Loucy (cell line): ENCODE results near the gene NSMCE3.

ENCODE experiments used
- H2AFZ ChIP-seq: fragments of 200-600 bp; sonication (generic); 2 replicates; pipeline ENCODE4 v1.6.0; 2016; ENCODE audit warnings: antibody characterized with exemption, mild to moderate bottlenecking, low read length, moderate library complexity
- H3F3A ChIP-seq: fragments of 200-600 bp; 2 replicates; pipeline ENCODE4 v1.6.0; 2016; ENCODE audit warnings: antibody characterized with exemption, low read depth, mild to moderate bottlenecking
- H3K27me3 ChIP-seq: fragments of 200-600 bp; sonication (generic); 2 replicates; pipeline ENCODE4 v1.6.1; 2014; ENCODE audit warnings: low read length, mild to moderate bottlenecking; ENCODE audit not compliant: insufficient read depth, poor library complexity, severe bottlenecking
- H3K36me3 ChIP-seq: fragments of 200-600 bp; sonication (generic); 2 replicates; pipeline ENCODE4 v1.6.1; 2016; ENCODE audit warnings: low read length; ENCODE audit not compliant: insufficient read depth
- H3K4me1 ChIP-seq: fragments of 200-600 bp; sonication (generic); 2 replicates; pipeline ENCODE4 v1.5.1; 2014; ENCODE audit warnings: low read length, mild to moderate bottlenecking; ENCODE audit not compliant: insufficient read depth, poor library complexity, severe bottlenecking
- H3K4me2 ChIP-seq: fragments of 200-600 bp; sonication (generic); 2 replicates; pipeline ENCODE4 v1.6.0; 2014; ENCODE audit warnings: antibody characterized with exemption, low read length, low read depth, mild to moderate bottlenecking; ENCODE audit not compliant: poor library complexity, severe bottlenecking
- H3K4me3 ChIP-seq: fragments of 200-600 bp; sonication (generic); 2 replicates; pipeline ENCODE4 v1.5.1; 2014; ENCODE audit warnings: low read length, mild to moderate bottlenecking, mixed read lengths; ENCODE audit not compliant: poor library complexity, severe bottlenecking
- H3K79me2 ChIP-seq: fragments of 200-600 bp; sonication (generic); 2 replicates; pipeline ENCODE4 v1.6.1; 2014; ENCODE audit warnings: low read length; ENCODE audit not compliant: insufficient read depth
- H3K9ac ChIP-seq: fragments of 200-600 bp; sonication (generic); 2 replicates; pipeline ENCODE4 v1.6.0; 2014; ENCODE audit warnings: mild to moderate bottlenecking, low read depth, low read length, moderate library complexity; ENCODE audit not compliant: poor library complexity, severe bottlenecking
- H3K9me2 ChIP-seq: fragments of 200-600 bp; sonication (generic); replicated peaks from 2 replicates; pipeline ENCODE4 v1.6.1; 2016; ENCODE audit warnings: low read depth, low read length, mixed read lengths
- H3K9me3 ChIP-seq: fragments of 200-600 bp; sonication (generic); 2 replicates; pipeline ENCODE4 v1.6.1; 2014; ENCODE audit warnings: mild to moderate bottlenecking, antibody characterized with exemption, low read length, low read depth; ENCODE audit not compliant: insufficient read depth
- H4K20me1 ChIP-seq: fragments of 200-600 bp; sonication (generic); 2 replicates; pipeline ENCODE4 v1.6.0; 2014; ENCODE audit warnings: antibody characterized with exemption, low read length, mild to moderate bottlenecking; ENCODE audit not compliant: insufficient read depth, poor library complexity, severe bottlenecking
- CTCF ChIP-seq: fragments of 200-600 bp; sonication (generic); conservative IDR thresholded peaks from 2 replicates; pipeline ENCODE4 v1.5.1; 2014; ENCODE audit warnings: mild to moderate bottlenecking, antibody characterized with exemption, low read length
- EZH2phosphoT487 ChIP-seq: fragments of 200-600 bp; IDR thresholded peaks from 2 replicates; pipeline ENCODE4 v1.6.1; 2018; ENCODE audit warnings: antibody characterized with exemption, mild to moderate bottlenecking, moderate library complexity, borderline replicate concordance

NSMCE3 gene

GRCh38 chr15:29311696-29312095 is 42.1 kb upstream of the NSMCE3 start:
- no peaks in the 10 kb centered on the region for H3K36me3 ChIP-seq
- H3K9me3 ChIP-seq, result no peaks in the 10 kb centered on the region
- H3K9me2 ChIP-seq, result no peaks in the 10 kb centered on the region
- no peaks in the 10 kb centered on the region for H3K79me2 ChIP-seq
- H3K4me2 ChIP-seq, result no peak overlapping the region
- no peaks in the 10 kb centered on the region for H4K20me1 ChIP-seq
- no peaks in the 10 kb centered on the region for H3K4me1 ChIP-seq
- no peaks in the 10 kb centered on the region for H3K27me3 ChIP-seq
- no peak overlapping the region for H3K9ac ChIP-seq
- no peaks in the 10 kb centered on the region for H3F3A ChIP-seq
- TF ChIP-seq CTCF (no peak), EZH2phosphoT487 (no peak)
- H3K4me3 ChIP-seq, result no peak overlapping the region
- no peak overlapping the region for H2AFZ ChIP-seq

GRCh38 chr15:29309139-29309538 is 39.5 kb upstream of the NSMCE3 start:
- Histone ChIP-seq H3K9me3 (no peaks in the 10 kb centered on the region), H3K4me1 (no peaks in the 10 kb centered on the region), H2AFZ (no peak overlapping the region), H3K79me2 (no peaks in the 10 kb centered on the region), H3K4me3 (no peak overlapping the region), H3K4me2 (no peak overlapping the region), H3K9me2 (no peaks in the 10 kb centered on the region), H3F3A (no peaks in the 10 kb centered on the region), H4K20me1 (no peaks in the 10 kb centered on the region), H3K9ac (no peak overlapping the region), H3K27me3 (no peaks in the 10 kb centered on the region), H3K36me3 (no peaks in the 10 kb centered on the region)
- TF ChIP-seq CTCF, result no peak
- no peak for TF ChIP-seq EZH2phosphoT487

GRCh38 chr15:29308299-29308698 is 38.7 kb upstream of the NSMCE3 start:
- Histone ChIP-seq H3K4me3 (no peak overlapping the region), H3K79me2 (no peaks in the 10 kb centered on the region), H3K4me2 (no peak overlapping the region), H3K9ac (no peak overlapping the region), H4K20me1 (no peaks in the 10 kb centered on the region), H3K9me3 (no peaks in the 10 kb centered on the region), H3K9me2 (no peaks in the 10 kb centered on the region), H3K27me3 (no peaks in the 10 kb centered on the region), H3K36me3 (no peaks in the 10 kb centered on the region), H3F3A (no peaks in the 10 kb centered on the region), H3K4me1 (no peaks in the 10 kb centered on the region), H2AFZ (no peak overlapping the region)
- TF ChIP-seq EZH2phosphoT487, result no peak
- TF ChIP-seq CTCF, result no peak
